CD4-positive, alpha-beta T cell (primary cell): ENCODE data around the gene ADAT3. TPM values are rescaled to one million over a fixed set of nuclear protein-coding genes. Genes with fewer than 3 reads are reported as not detected.
A peak's percentile ranks its signal among the peaks of the same experiment; 100 is the strongest.

Experiments used
- ATAC-seq: fragments of 200-7000 bp; cut with Tn5 transposase; one replicate; pipeline ENCODE4 v1.10.0; 2022; ENCODE audit warnings: mild to moderate bottlenecking; ENCODE audit not compliant: poor library complexity
- CTCF ChIA-PET: fragments of 350-600 bp; sonication (Branson Sonifier 250); formaldehyde crosslinking; loops from one replicate; lab custom pipeline; 2021; ENCODE audit warnings: antibody characterized with exemption, inconsistent platforms; lab: Charles Lee
- POLR2A ChIA-PET: fragments of 350-600 bp; sonication (Branson Sonifier 250); formaldehyde crosslinking; loops from one replicate; lab custom pipeline; 2021; ENCODE audit warnings: antibody characterized with exemption, inconsistent platforms; lab: Charles Lee
- DNase-seq, 14 experiments: peaks; one replicate each; pipeline ENCODE4 v3.0.0-alpha.2; 2013 to 2020; ENCODE audit warnings: mixed read lengths in 2 of 14
- H3K27ac ChIP-seq, 2 donors: one replicate each; pipeline versions ENCODE4 v1.5.1 to v1.7.0; 2013; ENCODE audit warnings: low read length in 2 of 2, low read depth in 1 of 2, mild to moderate bottlenecking in 1 of 2
- H3K27me3 ChIP-seq, 2 experiments: 1 replicate in 1 of 2; 2 replicates in 1 of 2; pipeline versions ENCODE4 v1.6.1 to v1.7.0; 2013; ENCODE audit warnings: low read length in 2 of 2, control low read depth in 1 of 2, mild to moderate bottlenecking in 1 of 2, moderate library complexity in 1 of 2; ENCODE audit not compliant: insufficient read depth in 2 of 2, control insufficient read depth in 1 of 2
- H3K36me3 ChIP-seq: one replicate; pipeline ENCODE4 v1.6.1; 2013; ENCODE audit warnings: low read length, control low read depth; ENCODE audit not compliant: insufficient read depth
- H3K4me1 ChIP-seq: one replicate; pipeline ENCODE4 v1.6.1; 2013; ENCODE audit warnings: low read length, control low read depth; ENCODE audit not compliant: insufficient read depth
- H3K4me3 ChIP-seq: one replicate; pipeline ENCODE4 v1.5.1; 2013; ENCODE audit warnings: mild to moderate bottlenecking, low read length, moderate library complexity
- H3K9me3 ChIP-seq, 2 experiments: 1 replicate in 1 of 2; 2 replicates in 1 of 2; pipeline versions ENCODE4 v1.6.1 to v1.7.0; 2013; ENCODE audit warnings: low read length in 2 of 2, mild to moderate bottlenecking in 2 of 2, control low read depth in 1 of 2, moderate library complexity in 1 of 2; ENCODE audit not compliant: control insufficient read depth in 1 of 2, insufficient read depth in 1 of 2
- H3K27ac Mint-ChIP-seq: one replicate; pipeline ENCODE4 v1.8.0; 2020; ENCODE audit warnings: mixed read lengths
- H3K27me3 Mint-ChIP-seq: one replicate; pipeline ENCODE4 v1.8.0; 2021; ENCODE audit warnings: mixed read lengths
- H3K36me3 Mint-ChIP-seq: one replicate; pipeline ENCODE4 v1.8.0; 2021; ENCODE audit warnings: low read depth, mixed read lengths
- H3K4me1 Mint-ChIP-seq: one replicate; pipeline ENCODE4 v1.8.0; 2021; ENCODE audit warnings: low read depth, mixed read lengths
- H3K4me3 Mint-ChIP-seq: one replicate; pipeline ENCODE4 v1.8.0; 2020; ENCODE audit warnings: mild to moderate bottlenecking, mixed read lengths
- H3K9me3 Mint-ChIP-seq: one replicate; pipeline ENCODE4 v1.8.0; 2020; ENCODE audit warnings: mixed read lengths
- CTCF ChIP-seq: fragments of 200-600 bp; IDR thresholded peaks from one replicate; pipeline ENCODE4 v1.8.0; 2022; ENCODE audit warnings: antibody characterized with exemption, mild to moderate bottlenecking
- intact Hi-C, 2 experiments: fragments of 100-400 bp; cut with DNase I in 1 of 2; cut with micrococcal nuclease in 1 of 2; formaldehyde crosslinking; loops; one replicate each; pipeline versions ENCODE4 v1.15.1 to v1.9.0; 2023 to 2025; cut with DNase I, micrococcal nuclease
- polyA plus RNA-seq, 2 donors: library from polyadenylated mRNA; unstranded; fragments of 120-200 nt; gene quantifications; one replicate each; pipeline ENCODE4 v1.2.1, GENCODE V29; 2013
- total RNA-seq, 174 experiments: library from RNA in 2 of 174; stranded (reverse) in 2 of 174; gene quantifications; one replicate each; pipeline ENCODE4 v1.2.3 and lab custom pipeline; 2021 to 2026

ADAT3 gene
- total RNA-seq (1 to 10 TPM; 7.9 to 8.2 TPM), total RNA-seq (lab: John Stamatoyannopoulos, UW) (0.33 to 6.1 (median 2.1) reads per million in 172 experiments)
- 3.0 TPM for polyA plus RNA-seq (2013, experiment 1 of 2)
- polyA plus RNA-seq (2013, experiment 2 of 2) = 2.8 TPM

GRCh38 chr19:1905110-1905862, at the start of gene ADAT3, which contains the start of gene SCAMP4:
TSS of gene ADAT3 (plus strand) at chr19:1905399. CDS start at chr19:1912048, 6,649 bp downstream.
TSS of gene SCAMP4 (plus strand) at chr19:1905399. CDS start at chr19:1915020, 9,621 bp downstream.
- H3K9me3 ChIP-seq = peaks cover 0 to 7% of the 10 kb centered on the region in 2 experiments
- peak; percentile 97 to 99 (median 99) for DNase-seq
- H3K4me1 Mint-ChIP-seq = peaks cover 40% of the 10 kb centered on the region
- no peaks in the 10 kb centered on the region for H3K27me3 ChIP-seq
- H3K36me3 Mint-ChIP-seq = no peaks in the 10 kb centered on the region
- POLR2A ChIA-PET = interaction anchor here (0.6 to 1.4 kb wide), 4 partner anchors 8 to 41 kb away, joined by 3 to 8 read pairs (median 3); no protein-coding TSS in a partner anchor
- peak within 1 kb of the TSS; percentile 78 for H3K27ac Mint-ChIP-seq
- H3K27me3 Mint-ChIP-seq = no peaks in the 10 kb centered on the region
- peak within 1 kb of the TSS; percentile 72 for H3K27ac ChIP-seq
- H3K4me3 ChIP-seq = peak within 1 kb of the TSS; percentile 65
- peak; percentile 98 for ATAC-seq
- H3K4me3 Mint-ChIP-seq = peak within 1 kb of the TSS; percentile 93
- CTCF ChIA-PET = interaction anchor here (1.1 kb wide), 1 partner anchor 31 kb away, joined by 3 read pairs; no protein-coding TSS in a partner anchor
- intact Hi-C loops = loop anchor here (1.0 to 5.0 kb wide), 5 partner anchors 20 to 43 kb away; partner anchors contain the start of genes ABHD17A (in 1 of the 2) and KLF16 (in 1 of the 2)
- no peaks in the 10 kb centered on the region for H3K9me3 Mint-ChIP-seq
- no peak for TF ChIP-seq CTCF
- peaks cover 51% of the 10 kb centered on the region for H3K4me1 ChIP-seq
- peaks cover 5% of the 10 kb centered on the region for H3K36me3 ChIP-seq

- peak in 5 of 14 experiments; percentile 25 to 67 (median 48) for DNase-seq
These were observed 49.4 kb upstream of the ADAT3 start for GRCh38 chr19:1855828-1856255.

More at GRCh38 chr19:1855828-1856255, 49.4 kb upstream of the ADAT3 start:
- TF ChIP-seq CTCF = no peak
- Histone ChIP-seq H3K4me3 (peak overlapping the region; percentile 61), H3K27ac (peak overlapping the region; percentile 71 to 77), H3K27me3 (no peaks in the 10 kb centered on the region), H3K9me3 (no peaks in the 10 kb centered on the region), H3K36me3 (no peaks in the 10 kb centered on the region), H3K4me1 (peaks cover 96% of the 10 kb centered on the region)
- intact Hi-C loops = no loop called here
- Mint-ChIP-seq H3K36me3 (peaks cover 5% of the 10 kb centered on the region), H3K9me3 (no peaks in the 10 kb centered on the region), H3K4me3 (peak overlapping the region; percentile 91), H3K27me3 (no peaks in the 10 kb centered on the region), H3K27ac (peak overlapping the region; percentile 96), H3K4me1 (peaks cover 64% of the 10 kb centered on the region)
- ChIA-PET POLR2A (interaction anchor here (1.0 to 2.2 kb wide), 8 partner anchors 9 to 587 kb away, joined by 3 to 11 read pairs (median 6); partner anchors contain the start of genes ABHD17A and CIRBP), CTCF (interaction anchor here (1.3 to 1.5 kb wide), 2 partner anchors 9 to 30 kb away, joined by 4 to 5 read pairs; no protein-coding TSS in a partner anchor)
- ATAC-seq = no peak
